Measurements from ENCODE around the gene CWF19L1.

DNA sequence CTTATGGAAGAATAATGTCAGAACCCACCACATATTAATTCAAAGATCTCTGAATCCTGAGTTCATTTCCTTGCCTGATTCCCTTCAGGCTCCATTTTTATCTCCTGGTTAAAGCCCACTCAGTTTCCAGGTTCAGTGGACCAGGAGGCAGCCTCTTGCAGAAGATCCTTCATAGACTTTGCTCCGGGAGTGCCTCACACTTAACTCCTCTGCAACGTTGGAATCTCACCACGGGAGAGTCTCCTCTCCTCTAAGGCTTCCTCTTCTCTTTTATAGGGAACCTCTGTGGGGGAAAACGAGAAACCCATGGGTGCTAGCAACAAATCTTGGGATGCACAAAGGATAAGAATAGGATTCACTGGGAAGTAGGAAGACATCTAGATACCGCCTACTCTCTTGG is 20.8 kb upstream of the CWF19L1 start:
- TF ChIP-seq POLR2AphosphoS5 (IDR thresholded peaks at IDR 0.05) (no peak), CTCF (IDR thresholded peaks at IDR 0.05) (no peak), POLR2A (IDR thresholded peaks at IDR 0.05; ENCODE audit: low read depth) (no peak), EP300 (IDR thresholded peaks at IDR 0.05) (no peak)

All from esophagus muscularis mucosa (tissue), 4 donors.